GM21423 (cell line): ENCODE measurements around the gene SYT8.

ENCODE experiments used
- ATAC-seq: cut with Tn5 transposase; IDR thresholded peaks from one replicate; pipeline ENCODE4 v1.9.1; 2021; ENCODE audit warnings: mild to moderate bottlenecking, moderate library complexity; ENCODE audit not compliant: unreplicated experiment

The SYT8 gene

GRCh38 chr11:1844221-1845094 is 9.7 kb downstream of the SYT8 start:
- no peak for ATAC-seq

DNA sequence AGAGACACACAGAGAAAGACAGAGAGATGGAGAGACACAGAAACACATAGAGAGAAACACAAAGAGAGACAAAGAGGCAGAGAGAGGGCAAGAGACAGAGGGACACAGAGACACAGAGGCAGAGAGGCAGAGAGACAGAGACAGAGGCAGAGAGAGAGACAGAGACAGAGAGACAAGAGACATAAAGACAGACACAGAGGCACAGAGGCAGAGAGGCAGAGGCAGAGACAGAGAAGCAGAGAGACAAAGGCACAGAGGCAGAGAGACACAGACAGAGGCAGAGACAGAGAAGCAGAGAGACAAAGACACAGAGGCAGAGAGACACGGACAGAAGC is 10.3 kb downstream of the SYT8 start:
- no peak for ATAC-seq

DNA sequence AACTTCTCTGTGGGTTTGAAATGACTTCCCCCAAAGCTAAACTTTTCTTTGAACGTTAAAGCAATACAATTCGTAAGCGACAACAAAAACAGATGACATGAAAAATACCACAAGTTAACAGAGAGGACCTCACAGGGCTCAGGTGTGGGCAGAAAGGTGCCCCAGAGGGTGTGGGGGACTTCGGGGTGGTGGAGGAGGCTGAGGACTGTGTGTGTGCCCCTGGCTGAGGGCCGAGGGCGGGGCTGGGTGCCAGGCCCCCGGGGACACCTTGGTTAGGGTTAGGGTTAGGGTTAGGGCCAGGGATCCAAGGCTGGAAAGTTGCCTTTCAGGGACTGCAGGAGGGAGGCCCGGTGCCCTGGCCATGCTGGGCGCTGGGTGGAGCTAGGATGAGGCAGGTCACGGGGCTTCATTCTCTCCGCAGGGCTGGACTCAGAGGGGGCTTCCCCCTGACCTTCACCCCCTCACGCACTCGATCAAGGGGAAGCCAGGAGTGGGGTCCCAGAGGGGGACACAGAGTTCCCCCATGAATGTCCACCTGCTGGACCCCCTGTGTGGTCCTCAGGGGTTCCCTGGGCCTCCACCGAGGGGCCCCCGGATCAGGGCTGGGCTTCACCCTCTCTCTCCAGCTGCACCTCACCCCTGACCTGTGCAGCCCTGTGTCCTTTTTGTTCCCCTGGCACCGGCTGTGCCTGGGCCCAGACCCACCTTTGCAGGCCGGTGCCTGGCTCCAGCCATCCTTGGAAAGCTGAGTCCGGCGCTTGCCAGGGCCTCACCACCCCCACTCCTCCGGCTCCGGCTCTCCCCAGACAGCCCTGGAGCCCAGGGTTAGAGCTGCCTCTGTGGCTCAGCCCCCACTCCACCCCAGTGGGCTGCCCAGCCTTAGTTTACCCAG is 11.0 kb downstream of the SYT8 start:
- no peak for ATAC-seq

DNA sequence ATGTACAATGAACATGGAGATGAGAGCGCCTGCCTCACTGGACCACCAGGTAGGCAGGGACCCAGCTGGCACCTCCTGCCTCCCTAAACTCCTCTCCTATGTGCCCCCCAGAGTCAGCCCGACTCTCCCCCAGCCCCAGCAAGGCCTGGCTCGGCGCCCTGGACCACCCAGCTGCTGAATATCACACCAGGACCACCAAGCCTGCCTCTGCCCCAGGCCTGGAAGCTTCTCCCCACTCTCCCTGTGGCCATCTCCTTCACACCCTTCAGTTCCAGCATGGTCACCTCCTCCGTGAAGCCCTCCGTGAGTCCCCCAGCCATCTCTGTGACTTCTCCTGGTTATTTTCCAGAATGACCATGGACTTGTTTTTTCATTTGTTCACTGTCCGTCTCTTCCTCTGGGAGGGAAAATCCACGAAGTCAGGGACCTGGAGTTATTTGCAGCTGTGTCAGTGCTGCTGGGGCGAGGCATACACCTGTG is 11.7 kb downstream of the SYT8 start:
- no peak for ATAC-seq

GRCh38 chr11:1847006-1847735 is 12.4 kb downstream of the SYT8 start:
- no peak for ATAC-seq

GRCh38 chr11:1847926-1848639 is 13.3 kb downstream of the SYT8 start:
- no peak for ATAC-seq

- no peak for ATAC-seq
Measured at GRCh38 chr11:1848640-1849430, 14.0 kb downstream of the SYT8 start.

DNA sequence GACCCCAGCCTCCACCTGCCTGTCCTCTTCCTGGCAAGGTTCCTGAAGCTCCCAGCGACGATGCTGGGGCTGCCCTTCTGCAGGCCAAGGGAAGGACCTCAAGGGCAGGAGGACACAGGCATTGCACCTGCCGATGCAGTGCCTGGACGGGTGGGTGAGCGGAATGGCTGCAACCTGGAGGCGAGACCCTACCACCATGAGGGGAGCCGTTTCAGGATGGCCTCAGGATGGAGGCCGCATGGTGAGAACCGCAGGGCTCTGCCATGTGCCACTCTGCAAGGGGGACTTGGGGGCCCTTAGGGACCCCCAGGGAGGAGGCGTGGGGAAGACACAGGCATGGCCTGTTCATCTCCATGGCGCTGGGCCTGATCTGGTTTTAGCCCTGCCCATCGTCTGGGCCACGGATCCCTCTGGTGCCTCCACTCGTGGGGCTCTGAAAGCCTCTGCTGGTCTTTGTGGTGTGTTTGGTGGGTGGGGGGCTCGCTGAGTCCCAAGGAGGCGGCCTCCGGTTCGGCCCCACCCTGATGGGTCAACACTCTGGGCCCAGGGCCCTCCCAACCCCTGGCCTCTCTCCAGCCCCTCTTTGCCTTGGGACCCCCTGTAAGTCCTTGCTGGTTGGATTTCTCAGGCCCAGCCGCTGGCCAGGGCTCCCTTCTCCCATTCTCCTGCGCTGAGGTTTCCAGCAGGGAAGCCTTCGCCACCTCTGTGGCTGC is 16.8 kb downstream of the SYT8 start:
- no peak for ATAC-seq

DNA sequence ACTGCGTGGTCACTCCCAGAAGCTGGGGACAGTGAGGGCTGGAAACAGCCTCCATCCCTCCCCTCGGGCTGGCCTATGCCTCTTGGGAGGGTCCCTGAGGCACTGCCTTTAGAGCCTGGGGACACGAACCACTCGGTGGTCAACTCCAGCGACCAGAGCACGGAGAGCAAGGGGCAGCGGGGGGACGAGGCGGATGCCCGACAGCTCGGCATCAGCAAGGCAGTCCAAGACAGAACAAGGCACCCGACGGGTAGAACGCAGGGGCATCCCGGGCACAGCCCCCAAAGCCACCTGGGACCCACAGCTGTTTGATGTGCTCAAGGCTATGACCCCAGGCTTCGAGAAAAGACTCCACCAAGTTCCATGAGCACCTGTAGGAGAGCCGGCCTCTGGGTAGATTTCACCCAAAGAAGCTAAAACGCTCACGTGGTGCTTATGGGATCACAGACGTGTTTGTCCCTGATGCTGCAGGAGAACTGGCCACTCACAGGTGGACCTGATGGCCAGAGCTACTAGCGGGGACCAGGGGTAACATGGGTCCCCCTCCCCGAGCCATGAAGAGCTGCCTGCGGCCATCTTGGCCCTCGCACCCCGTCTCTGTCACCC is 17.6 kb downstream of the SYT8 start:
- no peak for ATAC-seq

DNA sequence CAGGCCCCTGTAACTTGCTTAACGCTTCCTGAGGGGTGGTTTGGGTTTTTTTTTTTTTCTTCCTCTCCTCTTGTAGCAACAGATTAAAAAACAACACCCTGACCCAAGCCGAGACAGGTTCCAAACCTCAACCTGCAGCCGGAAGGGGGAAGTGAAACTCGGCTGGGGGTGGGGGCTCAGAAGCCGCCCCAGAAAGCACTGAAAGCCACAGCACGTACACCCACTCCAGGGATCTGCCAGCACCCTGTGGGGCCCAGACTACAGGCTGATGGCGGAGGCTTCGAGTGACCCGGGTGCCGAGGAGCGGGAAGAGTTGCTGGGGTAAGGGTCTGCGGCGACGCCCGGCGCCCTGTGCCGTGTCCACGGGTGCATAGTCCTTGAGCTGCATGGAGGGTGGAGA is 18.1 kb downstream of the SYT8 start, which contains the start of gene LSP1:
Gene LSP1 (plus strand): TSS at position 208 of the 400 bp plus-strand sequence. CDS start 61 bp downstream, at position 269.
- ATAC-seq, result peak; percentile 41

DNA sequence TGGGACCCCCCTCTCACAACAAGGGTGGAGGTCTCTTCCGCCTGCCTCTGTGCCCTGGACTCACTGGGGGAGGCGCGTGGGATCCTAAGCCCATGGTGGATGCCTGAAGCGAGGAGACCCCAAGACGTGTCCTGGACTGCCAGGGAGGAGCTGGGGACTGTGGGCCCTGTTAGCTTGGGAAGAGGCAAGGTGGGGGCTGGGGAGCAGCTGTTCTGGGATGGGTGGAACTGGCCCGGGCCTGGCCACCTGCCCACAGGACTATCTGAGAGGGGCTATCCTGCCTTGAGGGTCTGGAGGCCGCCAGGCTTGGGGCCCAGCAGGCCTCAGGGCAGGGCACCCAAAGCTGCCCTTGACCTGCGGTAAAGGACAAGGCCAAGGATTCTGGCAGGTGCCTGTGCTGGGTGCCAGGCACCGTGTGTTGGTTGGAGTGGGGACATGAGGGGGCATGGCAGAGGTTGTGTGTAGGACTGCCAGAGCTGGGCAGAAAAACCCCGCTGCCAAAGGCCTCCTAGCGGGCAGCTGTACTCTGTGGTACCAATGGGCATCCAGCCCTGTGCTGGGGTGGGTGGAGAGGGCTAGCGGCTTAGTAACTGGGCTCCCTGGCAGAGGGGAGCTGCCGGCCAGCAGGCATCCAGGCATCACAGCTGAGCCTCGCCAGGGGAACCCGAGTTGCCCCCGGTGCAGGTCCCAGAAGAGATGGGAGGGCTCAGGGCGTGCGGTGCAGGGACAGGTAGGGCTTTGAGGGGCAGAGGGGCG is 18.8 kb downstream of the SYT8 start:
- no peak for ATAC-seq

DNA sequence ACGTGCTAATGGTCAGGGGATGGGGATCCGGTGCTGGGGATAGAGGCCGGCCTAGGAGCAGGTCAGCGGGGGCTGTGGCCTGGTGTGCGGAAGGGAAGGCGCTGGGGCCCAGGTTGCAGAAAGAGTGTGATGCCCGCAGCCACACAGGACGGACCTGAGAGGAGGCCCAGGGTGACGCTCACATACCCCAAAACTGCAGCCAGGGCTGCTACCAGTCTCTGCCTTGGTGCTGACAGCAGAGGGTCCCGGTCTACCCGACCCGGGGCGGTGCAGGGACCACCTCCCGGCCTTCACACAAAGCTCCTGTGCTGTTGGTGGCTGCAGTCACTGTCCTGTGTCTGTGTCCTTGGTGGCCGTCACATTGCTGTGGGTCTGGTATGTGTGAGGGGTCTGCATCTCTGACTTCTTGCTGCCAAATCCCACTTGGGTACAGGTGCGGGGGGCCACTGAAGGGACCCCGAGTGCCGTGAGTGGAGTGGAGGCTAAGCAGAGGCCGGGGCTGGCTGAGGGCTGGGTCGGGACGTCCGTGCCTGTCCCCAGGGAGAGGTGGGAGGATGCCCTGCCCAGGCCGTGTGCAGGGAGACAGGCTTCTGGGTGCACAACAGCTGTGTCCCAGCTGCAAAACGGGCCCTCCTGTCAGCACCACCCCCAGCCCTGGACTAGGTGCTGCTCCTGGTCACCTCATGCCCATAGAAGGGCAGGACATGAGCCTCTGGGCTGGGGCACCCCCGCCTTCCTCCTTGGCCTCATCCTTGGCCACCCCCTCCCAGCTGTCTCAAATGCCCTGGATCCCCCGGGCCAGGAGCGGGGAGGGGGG is 19.6 kb downstream of the SYT8 start:
- peak; percentile 20 for ATAC-seq

GRCh38 chr11:1854949-1855885 is 20.4 kb downstream of the SYT8 start:
- peak; percentile 36 for ATAC-seq

- ATAC-seq, result no peak
Measured at GRCh38 chr11:1855886-1856265, 21.1 kb downstream of the SYT8 start.

DNA sequence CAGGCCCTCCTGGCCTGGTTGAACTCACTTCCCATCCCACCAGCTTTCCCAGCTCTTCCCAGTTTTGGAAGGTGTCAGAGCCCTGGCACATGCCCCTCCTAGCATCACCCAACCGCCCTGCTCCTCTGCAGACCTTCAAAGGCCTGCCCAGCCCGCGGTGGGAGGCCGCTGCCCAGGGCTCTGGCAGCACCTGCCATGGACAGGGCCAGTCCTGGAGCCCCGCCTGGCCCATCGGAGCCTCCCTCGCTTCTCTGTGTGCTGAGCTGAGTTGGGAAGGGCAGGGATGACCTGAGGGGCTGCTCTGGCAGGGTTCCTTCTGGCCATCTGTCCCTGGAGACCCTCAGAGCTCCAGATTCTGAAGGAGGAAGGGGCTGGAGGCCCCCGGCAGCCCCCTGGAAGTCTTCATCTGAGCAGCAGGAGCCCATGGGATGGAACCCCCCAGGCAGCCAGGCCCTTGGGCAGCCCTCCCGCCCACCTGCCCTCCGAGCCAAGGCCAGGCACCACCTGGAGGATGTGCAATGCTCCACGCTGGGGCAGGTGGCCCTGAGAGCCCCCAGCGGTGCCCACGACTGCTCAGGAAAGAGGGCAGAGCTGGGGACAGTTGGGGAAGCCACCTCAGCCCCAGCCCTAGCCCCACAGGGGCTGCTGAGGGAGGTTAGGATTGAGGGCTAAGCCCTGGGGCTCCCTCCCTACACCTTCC is 21.7 kb downstream of the SYT8 start:
- ATAC-seq, result no peak
